Measurements from ENCODE around the gene ATP10B.

Gene ATP10B

GRCh38 chr5:160602744-160603143 is 249.3 kb downstream of the ATP10B start:
- Histone ChIP-seq H3K4me3 (ENCODE audit: low read depth in 1 of 2, low read length in 2 of 2) (no peak overlapping the region), H3K9me3 (ENCODE audit: insufficient read depth, low read length, severe bottlenecking) (no peaks in the 10 kb centered on the region), H2AFZ (ENCODE audit: low read depth, low read length) (no peak overlapping the region), H3K79me2 (ENCODE audit: insufficient read depth, low read length) (no peaks in the 10 kb centered on the region), H3K9ac (ENCODE audit: low read depth, low read length) (no peak overlapping the region), H3K4me2 (ENCODE audit: insufficient read depth, low read length) (no peak overlapping the region), H3K27ac (ENCODE audit: low read length) (no peak overlapping the region), H3K36me3 (ENCODE audit: insufficient read depth, low read length) (no peaks in the 10 kb centered on the region), H3K4me1 (ENCODE audit: insufficient read depth, low read length) (no peaks in the 10 kb centered on the region), H4K20me1 (ENCODE audit: insufficient read depth, low read length) (no peaks in the 10 kb centered on the region), H3K27me3 (ENCODE audit: insufficient read depth, low read length, poor library complexity) (no peaks in the 10 kb centered on the region)
- no peak for TF ChIP-seq CTCF (IDR thresholded peaks at IDR 0.05; ENCODE audit: borderline replicate concordance, extremely low read depth, low read length, poor library complexity, severe bottlenecking)
- no peak for TF ChIP-seq EZH2 (IDR thresholded peaks at IDR 0.05; ENCODE audit: borderline replicate concordance, low read depth, low read length, severe bottlenecking)
- no peak for DNase-seq
- no peak for ATAC-seq (ENCODE audit: insufficient read depth, low read depth)

GRCh38 chr5:160601046-160601445 is 251.0 kb downstream of the ATP10B start:
- no peak overlapping the region for H3K9ac ChIP-seq (ENCODE audit: low read depth, low read length)
- H3K27ac ChIP-seq (ENCODE audit: low read length): no peak overlapping the region
- H2AFZ ChIP-seq (ENCODE audit: low read depth, low read length): no peak overlapping the region
- H4K20me1 ChIP-seq (ENCODE audit: insufficient read depth, low read length): no peaks in the 10 kb centered on the region
- H3K4me3 ChIP-seq (ENCODE audit: low read depth in 1 of 2, low read length in 2 of 2): no peak overlapping the region
- TF ChIP-seq EZH2 (IDR thresholded peaks at IDR 0.05; ENCODE audit: borderline replicate concordance, low read depth, low read length, severe bottlenecking) (no peak), CTCF (IDR thresholded peaks at IDR 0.05; ENCODE audit: borderline replicate concordance, extremely low read depth, low read length, poor library complexity, severe bottlenecking) (no peak)
- no peak for ATAC-seq (ENCODE audit: insufficient read depth, low read depth)
- no peaks in the 10 kb centered on the region for H3K36me3 ChIP-seq (ENCODE audit: insufficient read depth, low read length)
- H3K27me3 ChIP-seq (ENCODE audit: insufficient read depth, low read length, poor library complexity): no peaks in the 10 kb centered on the region
- no peak for DNase-seq
- no peaks in the 10 kb centered on the region for H3K9me3 ChIP-seq (ENCODE audit: insufficient read depth, low read length, severe bottlenecking)
- H3K4me2 ChIP-seq (ENCODE audit: insufficient read depth, low read length): no peak overlapping the region
- no peaks in the 10 kb centered on the region for H3K79me2 ChIP-seq (ENCODE audit: insufficient read depth, low read length)
- no peaks in the 10 kb centered on the region for H3K4me1 ChIP-seq (ENCODE audit: insufficient read depth, low read length)

- no peaks in the 10 kb centered on the region for H3K9me3 ChIP-seq (ENCODE audit: insufficient read depth, low read length, severe bottlenecking)
- no peak overlapping the region for H3K27ac ChIP-seq (ENCODE audit: low read length)
- ATAC-seq (ENCODE audit: insufficient read depth, low read depth): no peak
- no peak overlapping the region for H3K4me3 ChIP-seq (ENCODE audit: low read depth in 1 of 2, low read length in 2 of 2)
- H3K79me2 ChIP-seq (ENCODE audit: insufficient read depth, low read length): no peaks in the 10 kb centered on the region
- TF ChIP-seq CTCF (IDR thresholded peaks at IDR 0.05; ENCODE audit: borderline replicate concordance, extremely low read depth, low read length, poor library complexity, severe bottlenecking): no peak
- TF ChIP-seq EZH2 (IDR thresholded peaks at IDR 0.05; ENCODE audit: borderline replicate concordance, low read depth, low read length, severe bottlenecking): no peak
- H3K9ac ChIP-seq (ENCODE audit: low read depth, low read length): no peak overlapping the region
- H3K4me1 ChIP-seq (ENCODE audit: insufficient read depth, low read length): no peaks in the 10 kb centered on the region
- no peak overlapping the region for H3K4me2 ChIP-seq (ENCODE audit: insufficient read depth, low read length)
- no peak overlapping the region for H2AFZ ChIP-seq (ENCODE audit: low read depth, low read length)
- H4K20me1 ChIP-seq (ENCODE audit: insufficient read depth, low read length): no peaks in the 10 kb centered on the region
- no peaks in the 10 kb centered on the region for H3K27me3 ChIP-seq (ENCODE audit: insufficient read depth, low read length, poor library complexity)
- H3K36me3 ChIP-seq (ENCODE audit: insufficient read depth, low read length): no peaks in the 10 kb centered on the region
- no peak for DNase-seq
Measured at GRCh38 chr5:160573318-160573717, 278.7 kb downstream of the ATP10B start.

Measured in DND-41 (cell line).